Trophoblast cell (in vitro differentiated cells and primary cell): ENCODE data around the gene HNRNPA2B1.
"Not testable (repeated sequence)": the region's sequence is repeated elsewhere in the genome, so short reads cannot be mapped to it uniquely, and the experiment has no call there.

Experiments
- DNase-seq, 2 donors: peaks; one replicate each; pipeline ENCODE4 v3.0.0-alpha.2; 2016
- H2AFZ ChIP-seq: 2 replicates; pipeline ENCODE4 v1.6.1; 2013; ENCODE audit warnings: low read length, moderate library complexity, mild to moderate bottlenecking; ENCODE audit not compliant: insufficient read depth, poor library complexity
- H2AK5ac ChIP-seq: 2 replicates; pipeline ENCODE4 v1.6.1; 2013; ENCODE audit warnings: mild to moderate bottlenecking, low read length
- H2BK120ac ChIP-seq: 2 replicates; pipeline ENCODE4 v1.6.1; 2013; ENCODE audit warnings: low read length, mild to moderate bottlenecking, moderate library complexity; ENCODE audit not compliant: insufficient read depth, poor library complexity
- H2BK12ac ChIP-seq: 2 replicates; pipeline ENCODE4 v1.6.1; 2013; ENCODE audit warnings: mild to moderate bottlenecking, low read length, moderate library complexity
- H2BK5ac ChIP-seq: 2 replicates; pipeline ENCODE4 v1.6.1; 2013; ENCODE audit warnings: low read length, low read depth, moderate library complexity, mild to moderate bottlenecking; ENCODE audit not compliant: poor library complexity
- H3K14ac ChIP-seq: 2 replicates; pipeline ENCODE4 v1.6.1; 2013; ENCODE audit warnings: mild to moderate bottlenecking, low read length
- H3K18ac ChIP-seq: 2 replicates; pipeline ENCODE4 v1.6.1; 2013; ENCODE audit warnings: mild to moderate bottlenecking, low read length
- H3K23ac ChIP-seq: 2 replicates; pipeline ENCODE4 v1.6.1; 2013; ENCODE audit warnings: low read length
- H3K27ac ChIP-seq: 2 replicates; pipeline ENCODE4 v1.5.1; 2013; ENCODE audit warnings: low read depth, mild to moderate bottlenecking, inconsistent platforms, low read length, moderate library complexity
- H3K27me3 ChIP-seq: 2 replicates; pipeline ENCODE4 v1.6.1; 2013; ENCODE audit warnings: inconsistent platforms, mild to moderate bottlenecking, low read length, moderate library complexity; ENCODE audit not compliant: insufficient read depth
- H3K36me3 ChIP-seq, 2 experiments: 1 replicate in 1 of 2; 2 replicates in 1 of 2; pipeline ENCODE4 v1.6.1; 2013; ENCODE audit warnings: low read length in 2 of 2, mild to moderate bottlenecking in 2 of 2, moderate library complexity in 1 of 2; ENCODE audit not compliant: insufficient read depth in 2 of 2, control insufficient read depth in 1 of 2
- H3K4ac ChIP-seq: 2 replicates; pipeline ENCODE4 v1.6.1; 2013; ENCODE audit warnings: low read depth, mild to moderate bottlenecking, low read length, moderate library complexity
- H3K4me1 ChIP-seq, 2 experiments: 1 replicate in 1 of 2; 2 replicates in 1 of 2; pipeline ENCODE4 v1.6.1; 2013; ENCODE audit warnings: low read length in 2 of 2, mild to moderate bottlenecking in 2 of 2, moderate library complexity in 1 of 2; ENCODE audit not compliant: insufficient read depth in 2 of 2, control insufficient read depth in 1 of 2
- H3K4me2 ChIP-seq: 2 replicates; pipeline ENCODE4 v1.6.1; 2013; ENCODE audit warnings: inconsistent platforms, mild to moderate bottlenecking, low read length, moderate library complexity
- H3K4me3 ChIP-seq: 2 replicates; pipeline ENCODE4 v1.5.1; 2013; ENCODE audit warnings: mild to moderate bottlenecking, low read depth, low read length, inconsistent platforms
- H3K79me1 ChIP-seq: one replicate; pipeline ENCODE4 v1.6.1; 2013; ENCODE audit warnings: low read length
- H3K79me2 ChIP-seq: 2 replicates; pipeline ENCODE4 v1.6.1; 2013; ENCODE audit warnings: low read length, mild to moderate bottlenecking; ENCODE audit not compliant: control insufficient read depth, insufficient read depth, poor library complexity
- H3K9ac ChIP-seq: 2 replicates; pipeline ENCODE4 v1.6.1; 2013; ENCODE audit warnings: mild to moderate bottlenecking, low read length
- H3K9me3 ChIP-seq: 2 replicates; pipeline ENCODE4 v1.6.1; 2013; ENCODE audit warnings: low read depth, mild to moderate bottlenecking, control low read depth, inconsistent platforms, low read length; ENCODE audit not compliant: insufficient read depth
- H4K12ac ChIP-seq: 2 replicates; pipeline ENCODE4 v1.6.1; 2013; ENCODE audit warnings: low read depth, mild to moderate bottlenecking, low read length, moderate library complexity
- H4K8ac ChIP-seq: 2 replicates; pipeline ENCODE4 v1.6.1; 2013; ENCODE audit warnings: low read depth, mild to moderate bottlenecking, low read length, moderate library complexity
- H4K91ac ChIP-seq: one replicate; pipeline ENCODE4 v1.6.1; 2013; ENCODE audit warnings: low read depth, mild to moderate bottlenecking, low read length, moderate library complexity
- WGBS: extraction: QIAGEN DNeasy Blood & Tissue Kit; methylation state at CpG from one replicate; pipeline ENCODE4 v1.1.7; 2013; ENCODE audit warnings: missing lambda C conversion rate; ENCODE audit not compliant: insufficient read length, insufficient coverage; ENCODE audit errors: extremely low coverage; 5-methylcytosine and 5-hydroxymethylcytosine counted together

HNRNPA2B1 gene

DNA sequence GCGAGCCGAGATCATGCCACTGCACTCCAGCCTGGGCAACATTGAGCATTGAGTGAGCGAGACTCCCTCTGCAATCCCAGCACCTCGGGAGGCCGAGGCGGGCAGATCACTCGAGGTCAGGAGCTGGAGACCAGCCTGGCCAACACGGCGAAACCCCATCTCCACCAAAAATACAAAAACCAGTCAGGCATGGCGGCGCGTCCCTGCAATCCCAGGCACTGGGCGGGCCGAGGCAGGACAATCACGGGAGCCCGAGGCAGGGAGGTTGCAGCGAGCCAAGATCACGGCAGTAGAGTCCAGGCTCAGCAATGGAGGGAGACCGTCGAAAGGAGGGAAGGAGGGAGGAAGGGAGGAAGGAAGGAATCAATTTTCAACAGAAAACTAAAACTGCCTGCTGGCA, 23.3 kb downstream of the HNRNPA2B1 start:
- H3K23ac ChIP-seq, H3K9ac ChIP-seq, H3K4me3 ChIP-seq, H2AK5ac ChIP-seq, H2BK12ac ChIP-seq, H4K8ac ChIP-seq, H3K79me2 ChIP-seq, H3K36me3 ChIP-seq, H2BK120ac ChIP-seq, H4K12ac ChIP-seq, H3K4me1 ChIP-seq, H3K4me2 ChIP-seq, H3K9me3 ChIP-seq, H3K14ac ChIP-seq, H3K27ac ChIP-seq, H2AFZ ChIP-seq, H2BK5ac ChIP-seq, H3K4ac ChIP-seq, DNase-seq, H3K18ac ChIP-seq, H4K91ac ChIP-seq, H3K27me3 ChIP-seq, H3K79me1 ChIP-seq: not testable (repeated sequence)
- WGBS: no CpG with 5 or more reads among the region's 20 CpGs

DNA sequence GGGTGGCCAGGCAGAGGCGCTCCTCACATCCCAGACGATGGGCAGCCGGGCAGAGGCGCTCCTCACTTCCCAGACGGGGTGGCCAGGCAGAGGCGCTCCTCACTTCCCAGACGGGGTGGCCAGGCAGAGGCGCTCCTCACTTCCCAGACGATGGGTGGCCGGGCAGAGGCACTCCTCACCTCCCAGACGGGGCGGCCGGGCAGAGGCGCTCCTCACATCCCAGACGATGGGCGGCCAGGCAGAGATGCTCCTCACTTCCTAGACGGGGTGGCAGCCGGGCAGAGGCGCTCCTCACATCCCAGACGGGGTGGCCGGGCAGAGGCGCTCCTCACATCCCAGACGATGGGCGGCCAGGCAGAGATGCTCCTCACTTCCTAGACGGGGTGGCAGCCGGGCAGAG, 23.9 kb downstream of the HNRNPA2B1 start:
- not testable (repeated sequence) for H4K8ac ChIP-seq, H2AK5ac ChIP-seq, H3K27me3 ChIP-seq

DNA sequence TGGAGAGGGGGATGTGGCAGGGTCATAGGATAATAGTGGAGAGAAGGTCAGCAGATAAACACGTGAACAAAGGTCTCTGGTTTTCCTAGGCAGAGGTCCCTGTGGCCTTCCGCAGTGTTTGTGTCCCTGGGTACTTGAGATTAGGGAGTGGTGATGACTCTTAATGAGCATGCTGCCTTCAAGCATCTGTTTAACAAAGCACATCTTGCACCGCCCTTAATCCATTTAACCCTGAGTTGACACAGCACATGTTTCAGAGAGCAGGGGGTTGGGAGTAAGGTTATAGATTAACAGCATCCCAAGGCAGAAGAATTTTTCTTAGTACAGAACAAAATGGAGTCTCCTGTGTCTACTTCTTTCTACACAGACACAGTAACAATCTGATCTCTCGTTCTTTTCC, 24.6 kb downstream of the HNRNPA2B1 start:
- H2AFZ ChIP-seq, H3K4ac ChIP-seq, H3K9ac ChIP-seq, H3K27ac ChIP-seq, H3K9me3 ChIP-seq, H3K79me1 ChIP-seq, H2BK12ac ChIP-seq, H2BK120ac ChIP-seq, H4K8ac ChIP-seq, H3K36me3 ChIP-seq, H3K4me2 ChIP-seq, H2BK5ac ChIP-seq, H4K12ac ChIP-seq, H3K23ac ChIP-seq, H4K91ac ChIP-seq, H3K18ac ChIP-seq, DNase-seq, H3K4me3 ChIP-seq, H3K27me3 ChIP-seq, H3K4me1 ChIP-seq, H3K79me2 ChIP-seq, H3K14ac ChIP-seq, H2AK5ac ChIP-seq: not testable (repeated sequence)
- WGBS: no CpG with 5 or more reads among the region's 4 CpGs

More for the DNA sequence above, 23.9 kb downstream of the HNRNPA2B1 start:
- not testable (repeated sequence) for H4K12ac ChIP-seq, H2BK5ac ChIP-seq, H2BK120ac ChIP-seq, H3K9ac ChIP-seq, H3K4me2 ChIP-seq, H2AFZ ChIP-seq, H3K4me1 ChIP-seq, H4K91ac ChIP-seq, H3K79me1 ChIP-seq, H3K79me2 ChIP-seq, H3K14ac ChIP-seq, H3K4me3 ChIP-seq, H3K4ac ChIP-seq, H3K9me3 ChIP-seq, H3K23ac ChIP-seq, H3K18ac ChIP-seq, H3K36me3 ChIP-seq, H2BK12ac ChIP-seq, H3K27ac ChIP-seq, DNase-seq
- no CpG with 5 or more reads among the region's 26 CpGs for WGBS

DNA sequence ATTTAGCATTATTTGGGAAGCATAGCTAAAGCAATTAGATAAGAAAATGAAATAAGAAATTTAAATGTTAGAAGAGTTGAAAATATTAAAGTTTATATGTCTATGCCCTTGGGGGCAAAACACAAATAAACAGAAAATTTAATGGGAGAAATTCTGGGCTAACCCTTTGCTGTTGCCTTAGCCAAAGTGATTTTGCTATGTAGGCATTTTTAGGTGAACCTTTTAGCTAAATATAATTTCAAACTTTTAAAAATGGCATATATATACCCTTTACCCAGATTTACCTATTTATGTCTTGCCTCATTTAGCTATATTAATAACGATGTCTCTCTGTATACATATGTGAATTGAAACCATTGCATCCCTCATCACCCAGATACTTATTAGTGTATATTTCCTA, 28.5 kb downstream of the HNRNPA2B1 start:
- Histone ChIP-seq H4K8ac (no peak overlapping the region), H3K4me3 (no peak overlapping the region), H3K9ac (no peak overlapping the region), H3K4ac (no peak overlapping the region), H3K23ac (no peak overlapping the region), H2BK120ac (no peak overlapping the region), H2AFZ (no peak overlapping the region), H2BK5ac (no peak overlapping the region), H2BK12ac (no peak overlapping the region), H3K9me3 (no peaks in the 10 kb centered on the region), H3K79me2 (no peaks in the 10 kb centered on the region), H3K14ac (no peak overlapping the region), H4K12ac (no peak overlapping the region), H3K18ac (no peak overlapping the region), H2AK5ac (no peak overlapping the region), H3K27ac (no peak overlapping the region), H3K79me1 (no peaks in the 10 kb centered on the region), H3K4me2 (no peak overlapping the region), H3K36me3 (peaks cover 0 to 1% of the 10 kb centered on the region in 2 experiments), H3K27me3 (no peaks in the 10 kb centered on the region), H4K91ac (no peak overlapping the region), H3K4me1 (peaks cover 2% of the 10 kb centered on the region in 2 experiments)
- DNase-seq: no peak
- WGBS: no CpG with 5 or more reads among the region's 1 CpG
